ENCODE data around the gene IMMP2L.

The IMMP2L gene

DNA sequence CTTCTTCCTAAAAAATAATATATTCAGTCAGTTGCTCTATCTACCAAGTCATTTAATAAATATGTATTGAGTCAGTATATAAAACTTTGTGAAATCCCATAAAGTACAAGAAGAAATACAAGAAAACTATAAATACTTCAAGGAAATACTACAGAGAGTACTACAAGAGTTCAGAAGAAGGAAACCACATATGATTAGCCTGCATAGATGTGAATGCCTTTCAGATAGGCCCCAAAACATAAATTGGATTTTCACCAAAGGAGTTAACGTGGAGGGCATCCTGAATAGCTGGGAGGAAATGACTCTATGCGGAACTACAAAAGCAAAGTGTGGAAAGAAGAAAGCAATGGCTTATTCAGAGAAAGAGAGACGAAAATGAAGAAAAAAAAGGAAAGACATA lies 351.3 kb downstream of the IMMP2L start:
- peak; percentile 29 for DNase-seq (ENCODE audit: low spot score)

DNA sequence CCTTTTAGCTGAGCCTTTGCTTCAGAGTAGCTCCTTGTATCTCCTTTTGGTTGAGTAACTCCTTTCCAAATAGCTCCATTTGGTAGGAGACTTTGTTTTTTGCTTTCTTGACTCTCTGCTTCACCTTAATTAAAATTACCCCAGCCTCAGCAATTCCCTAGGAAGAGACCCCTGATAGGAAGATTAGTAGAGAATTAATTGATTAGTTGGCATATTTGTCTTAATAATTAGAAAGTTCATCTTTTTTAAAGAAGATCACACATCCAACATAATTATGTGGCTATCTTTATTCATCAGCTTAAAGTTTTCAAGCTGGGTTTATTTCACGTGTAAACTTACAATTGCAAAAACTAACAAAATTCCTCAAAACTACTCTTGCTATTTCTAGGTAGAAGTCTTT lies 352.2 kb downstream of the IMMP2L start:
- DNase-seq (ENCODE audit: low spot score), result no peak

DNA sequence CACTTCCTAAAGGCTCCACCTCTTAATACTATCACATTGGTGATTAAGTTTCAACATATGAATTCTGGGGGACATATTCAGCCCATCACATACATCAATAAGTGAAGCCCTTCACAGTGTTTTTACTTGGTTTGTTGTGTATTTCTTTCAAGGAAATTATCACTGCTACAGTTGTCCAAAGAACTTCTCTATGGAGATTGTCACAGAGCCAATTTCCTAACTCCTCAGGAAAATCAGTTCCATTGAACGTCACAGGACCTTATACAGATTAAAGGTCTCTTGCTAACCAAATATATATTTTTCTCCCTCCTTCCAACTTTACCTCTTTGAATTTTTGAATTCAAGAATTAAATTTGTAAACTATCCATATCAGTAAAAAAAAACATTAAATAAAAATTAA lies 357.0 kb downstream of the IMMP2L start:
- DNase-seq (ENCODE audit: low spot score), result no peak

DNA sequence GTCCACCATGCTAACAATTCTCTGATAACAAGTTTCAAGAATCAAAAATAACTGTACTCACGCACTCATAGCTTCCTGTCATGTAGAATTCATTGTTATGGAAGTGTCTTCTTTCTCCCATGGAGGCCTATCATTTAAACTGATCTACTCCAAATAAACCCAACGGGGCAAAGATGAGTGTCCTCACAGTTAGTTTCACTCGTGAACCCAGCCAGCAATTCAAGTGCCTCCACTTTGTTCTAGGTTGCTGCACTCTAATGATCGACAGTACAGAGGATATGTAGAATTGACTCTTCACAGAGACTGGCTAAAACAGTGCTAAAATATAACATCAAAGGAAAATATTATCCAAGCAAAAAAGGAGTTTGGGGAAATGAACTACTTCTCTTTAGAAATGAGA lies 360.0 kb downstream of the IMMP2L start:
- no peak for DNase-seq (ENCODE audit: low spot score)

DNA sequence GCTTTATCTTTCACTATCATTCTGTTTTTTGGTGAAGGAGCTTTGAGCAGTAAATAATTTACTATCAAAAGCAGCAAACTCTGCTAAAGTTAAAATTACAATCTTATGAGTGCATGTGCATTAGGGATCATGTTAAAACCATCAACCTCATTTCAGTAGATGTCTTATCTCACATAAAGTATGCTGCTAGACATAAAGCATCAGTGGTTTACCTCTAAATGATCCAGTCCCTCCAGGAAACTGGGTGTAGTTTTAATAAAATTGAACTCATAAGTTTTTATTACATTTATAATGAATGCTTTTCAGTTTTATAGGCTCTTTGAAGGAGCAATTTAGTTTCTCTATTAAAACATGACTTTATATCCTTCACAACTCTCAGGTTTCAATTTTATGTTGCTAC lies 362.6 kb downstream of the IMMP2L start:
- DNase-seq (ENCODE audit: low spot score), result no peak

DNA sequence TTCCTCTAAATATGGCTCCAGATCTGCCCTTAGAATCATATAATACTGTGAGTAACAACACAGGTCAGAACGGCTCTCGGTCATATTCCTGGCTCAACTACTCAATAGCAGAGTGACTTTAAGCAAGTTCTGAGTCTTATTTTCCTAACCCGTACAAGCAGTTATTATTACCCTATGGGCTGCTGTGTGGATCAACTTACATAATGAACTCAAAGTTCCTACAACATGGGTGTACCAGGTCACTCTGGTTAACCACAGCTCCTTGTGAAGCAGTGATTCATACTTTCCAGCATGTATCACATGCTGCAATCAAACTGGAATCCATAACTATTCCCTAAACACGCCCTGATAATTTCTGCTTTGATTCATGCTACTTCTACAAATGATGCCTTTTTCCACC lies 364.0 kb downstream of the IMMP2L start:
- peak; percentile 55 for DNase-seq (ENCODE audit: low spot score)

DNA sequence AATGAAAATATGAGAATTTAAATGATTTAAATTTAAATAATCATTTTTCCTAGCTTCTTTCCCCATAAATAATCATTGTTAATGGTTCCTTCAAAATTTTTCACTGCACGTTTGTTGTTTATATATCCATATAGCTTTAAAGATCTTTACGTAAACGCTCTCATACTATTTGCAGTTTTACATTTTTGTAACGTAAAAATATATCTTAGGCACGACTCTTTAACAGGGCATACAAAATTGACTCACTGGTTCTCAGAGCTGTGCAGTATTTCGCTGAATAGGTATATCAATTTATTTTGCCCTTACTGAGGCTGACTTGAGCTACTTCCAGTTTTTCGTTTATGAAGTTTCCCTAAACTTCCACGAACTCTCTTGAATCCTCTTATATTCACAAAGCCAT lies 365.6 kb downstream of the IMMP2L start:
- no peak for DNase-seq (ENCODE audit: low spot score)

DNA sequence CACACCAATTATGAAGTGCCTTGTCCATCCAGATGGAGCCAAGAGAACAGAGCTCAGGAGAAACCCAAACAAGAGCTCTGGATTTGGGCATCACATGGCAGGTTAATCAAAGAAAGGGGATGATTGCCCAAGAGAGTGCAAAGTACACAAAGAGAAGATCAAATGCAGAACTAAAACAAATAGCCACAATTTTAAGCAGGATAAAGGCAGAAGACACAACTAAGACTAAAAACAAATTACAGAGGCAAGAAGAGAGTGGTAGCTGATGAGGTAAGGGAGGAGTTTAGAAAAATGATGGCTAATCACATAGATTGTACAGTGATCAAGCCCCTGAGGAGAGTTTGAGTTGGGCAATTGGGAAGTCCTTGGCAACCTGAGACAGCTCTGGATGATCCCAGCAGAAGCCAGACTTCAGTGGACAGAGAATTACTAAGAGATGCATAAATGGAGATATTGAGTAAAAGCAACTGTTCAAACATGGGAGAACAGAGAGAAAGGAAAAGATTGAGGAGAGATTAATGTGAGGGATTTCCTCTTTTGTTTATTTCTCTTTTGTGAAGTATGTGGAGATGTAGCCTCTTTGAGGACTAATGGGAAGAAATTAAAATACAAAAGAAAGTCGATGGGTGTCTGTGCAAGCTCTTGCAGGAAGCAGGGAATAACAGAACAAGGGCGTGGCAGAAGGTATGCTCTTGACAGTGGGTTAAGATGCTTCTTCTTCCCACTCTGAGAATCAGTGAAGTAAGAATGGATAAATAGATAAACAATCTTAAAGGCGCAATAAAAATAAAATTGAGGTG lies 369.5 kb downstream of the IMMP2L start:
- DNase-seq (ENCODE audit: low spot score), result no peak

DNA sequence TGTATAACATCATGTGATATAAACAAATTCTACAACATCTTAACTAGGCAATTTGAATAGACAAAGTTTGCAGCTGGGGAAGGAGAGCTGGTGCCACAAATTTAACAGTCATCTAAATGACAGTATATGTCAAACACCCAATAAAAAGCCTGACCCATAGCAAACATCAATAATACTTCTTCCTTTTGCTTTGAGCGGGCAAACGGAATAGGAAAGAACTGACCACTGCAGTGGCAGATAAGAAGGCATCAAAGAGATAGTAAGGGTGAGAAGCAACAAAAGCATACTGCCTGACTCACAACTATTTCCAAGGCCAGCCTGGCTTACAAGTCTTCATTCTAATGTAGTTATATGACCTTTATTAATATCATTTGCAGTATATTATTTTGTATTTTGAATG lies 371.5 kb downstream of the IMMP2L start:
- no peak for DNase-seq (ENCODE audit: low spot score)

DNA sequence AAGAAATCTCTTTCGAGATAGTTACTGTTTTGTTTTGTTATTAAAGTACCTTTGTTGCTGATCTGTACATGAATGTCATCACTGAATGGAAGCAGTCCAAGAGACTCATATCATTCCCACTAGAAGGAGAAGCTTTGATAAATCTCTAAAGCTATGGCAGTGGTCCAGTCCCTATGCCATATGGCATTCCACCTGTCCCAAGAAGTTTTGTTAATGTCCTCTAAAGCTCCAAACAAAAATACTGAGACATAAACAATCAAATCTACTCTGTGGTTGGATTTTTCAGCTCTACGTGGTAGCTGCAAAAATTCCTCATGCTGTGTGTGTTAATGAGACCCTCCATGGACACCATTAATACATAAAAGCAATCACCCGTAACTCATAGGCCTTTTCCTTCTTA lies 377.3 kb downstream of the IMMP2L start:
- DNase-seq (ENCODE audit: low spot score), result no peak

DNA sequence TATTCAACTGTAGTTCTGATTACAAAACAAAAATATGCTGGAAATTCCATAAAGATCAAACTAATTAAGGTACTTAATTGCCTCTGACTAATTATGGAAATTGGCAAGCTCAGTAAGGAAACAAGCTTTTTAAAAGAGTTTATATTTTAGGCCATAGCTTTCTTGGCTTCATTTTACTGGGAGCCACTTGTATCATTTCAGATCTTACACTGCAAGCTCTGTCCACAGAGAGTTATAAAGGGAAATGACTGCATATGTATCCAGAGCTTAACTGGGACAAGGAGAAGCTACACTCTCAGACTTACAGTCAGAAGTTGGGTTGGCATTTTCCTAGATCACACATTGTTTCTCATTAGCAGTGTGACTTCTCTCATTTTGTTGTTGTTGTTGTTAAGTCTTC lies 379.0 kb downstream of the IMMP2L start:
- DNase-seq (ENCODE audit: low spot score), result no peak

DNA sequence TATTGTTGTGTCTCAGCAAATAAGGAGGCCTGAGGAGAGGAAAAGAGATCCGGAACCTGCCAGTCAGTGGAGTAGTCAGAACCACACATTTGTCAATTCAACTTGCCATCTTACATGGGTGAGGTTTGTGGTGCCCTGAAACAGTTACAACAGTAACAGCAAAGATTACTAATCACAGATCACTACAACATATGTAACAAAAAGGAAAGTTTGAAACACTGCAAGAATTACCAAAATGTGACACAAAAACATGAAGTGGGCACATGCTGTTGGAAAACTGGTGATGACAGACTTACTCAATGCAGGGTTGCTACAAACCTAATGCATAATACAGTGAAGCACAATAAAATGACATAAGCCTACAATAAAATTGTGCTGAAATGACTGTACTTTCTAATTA lies 382.0 kb downstream of the IMMP2L start:
- no peak for DNase-seq (ENCODE audit: low spot score)

DNA sequence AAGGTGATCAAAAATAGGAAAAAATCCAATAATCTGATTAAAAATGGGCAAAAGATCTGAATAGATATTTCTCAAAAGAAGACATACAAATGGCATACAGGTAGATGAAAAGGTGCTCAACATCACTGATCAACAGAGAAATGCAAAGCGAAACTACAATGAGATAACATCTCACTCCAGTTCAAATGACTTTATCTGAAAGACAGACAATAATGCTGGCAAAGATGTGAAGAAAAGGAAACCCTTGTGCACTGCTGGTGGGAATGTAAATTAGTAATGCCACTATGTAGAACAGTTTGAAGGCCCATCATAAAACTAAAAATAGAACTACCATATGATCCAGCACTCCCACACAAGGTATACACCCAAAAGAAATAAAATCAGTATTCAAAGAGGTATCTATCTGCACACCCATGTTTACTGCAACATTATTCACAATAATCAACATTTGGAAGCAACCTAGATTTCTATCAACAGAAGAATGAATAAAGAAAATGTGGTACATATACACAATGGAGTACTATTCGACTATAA lies 386.3 kb downstream of the IMMP2L start:
- no peak for DNase-seq (ENCODE audit: low spot score)

DNA sequence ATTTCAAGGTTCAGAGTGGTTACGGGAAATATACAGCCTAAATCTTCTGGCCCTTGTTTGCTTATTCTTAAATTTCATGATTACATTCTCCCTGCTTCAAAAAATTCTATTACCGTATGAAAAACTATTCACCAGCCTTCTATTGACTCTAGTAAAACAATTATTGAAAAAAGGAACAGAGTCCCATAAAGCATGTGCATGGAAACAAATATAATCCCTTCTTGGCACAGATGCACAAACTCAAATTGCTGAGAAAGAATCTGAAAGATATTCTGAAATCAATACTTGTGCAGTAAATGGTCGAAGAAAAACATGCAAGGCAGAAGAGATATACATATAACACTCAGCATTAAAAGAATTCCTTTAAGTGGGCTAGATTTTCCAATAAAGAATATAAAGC lies 387.8 kb downstream of the IMMP2L start:
- DNase-seq (ENCODE audit: low spot score), result no peak

DNA sequence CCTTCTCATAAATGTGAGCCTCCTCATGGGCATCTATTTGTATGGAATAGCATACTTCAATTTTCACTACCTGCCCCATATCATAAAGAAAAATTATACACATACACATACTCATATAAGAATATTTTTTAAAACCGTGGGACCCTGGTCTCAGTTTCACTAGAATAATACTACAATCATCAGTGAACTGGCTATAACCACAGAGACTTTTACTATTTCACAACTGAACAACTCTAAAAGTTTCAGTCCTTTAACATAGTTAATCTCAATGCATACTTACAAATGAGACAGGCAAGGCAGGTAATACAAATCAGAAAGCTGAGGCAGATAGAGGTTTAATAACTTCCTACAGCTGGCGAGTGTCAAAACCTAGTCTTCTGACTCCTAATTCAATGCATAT lies 388.3 kb downstream of the IMMP2L start:
- no peak for DNase-seq (ENCODE audit: low spot score)

DNA sequence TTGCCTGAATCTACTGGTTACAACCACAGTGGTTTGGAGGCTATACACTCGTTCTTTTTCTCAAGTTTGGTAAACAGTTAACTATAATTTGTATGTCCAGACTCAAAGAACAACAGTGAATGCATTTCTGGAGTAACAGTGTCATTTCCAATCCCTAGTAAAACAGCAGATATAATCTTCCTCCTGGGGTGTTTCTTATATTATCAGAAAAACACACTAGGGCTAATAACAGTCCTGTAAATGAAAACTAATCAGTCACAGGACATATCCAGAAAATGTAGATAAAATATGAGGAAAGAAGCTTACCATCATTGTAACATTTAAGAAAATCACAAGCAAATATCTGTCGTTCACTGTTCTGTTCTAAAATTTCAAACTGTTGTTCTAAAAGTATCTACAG lies 388.8 kb downstream of the IMMP2L start:
- no peak for DNase-seq (ENCODE audit: low spot score)

DNA sequence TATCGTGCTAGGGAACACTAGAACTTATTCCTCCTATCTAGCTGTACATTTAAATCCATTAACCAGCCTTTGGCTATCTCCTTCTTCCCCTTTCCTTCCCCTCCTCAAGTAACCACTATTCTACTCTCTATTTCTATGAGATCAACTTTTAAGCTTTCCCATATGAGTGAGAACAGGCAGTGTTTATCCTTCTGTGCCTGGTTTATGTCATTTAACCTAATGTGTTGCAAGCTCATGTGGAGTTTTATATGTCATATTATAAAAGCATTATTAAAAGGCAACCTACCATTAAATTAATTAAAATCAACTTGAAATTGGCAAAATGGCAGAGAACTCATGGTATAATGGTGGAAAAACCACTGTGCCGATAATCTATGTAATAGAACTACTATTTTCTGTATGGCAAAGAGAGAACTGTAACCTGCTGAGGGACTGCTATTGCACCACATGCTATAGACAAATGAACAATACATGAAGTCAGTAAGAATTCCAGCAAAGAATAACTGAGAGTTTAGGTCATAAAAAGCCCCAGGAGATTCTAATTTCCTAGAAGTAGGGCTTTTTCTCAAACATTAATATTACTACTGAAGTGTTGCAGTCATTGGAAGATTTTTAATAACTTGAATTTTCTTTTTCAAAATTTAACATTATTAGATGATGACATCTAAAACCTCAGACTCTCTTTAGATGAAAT lies 389.6 kb downstream of the IMMP2L start:
- no peak for DNase-seq (ENCODE audit: low spot score)

DNA sequence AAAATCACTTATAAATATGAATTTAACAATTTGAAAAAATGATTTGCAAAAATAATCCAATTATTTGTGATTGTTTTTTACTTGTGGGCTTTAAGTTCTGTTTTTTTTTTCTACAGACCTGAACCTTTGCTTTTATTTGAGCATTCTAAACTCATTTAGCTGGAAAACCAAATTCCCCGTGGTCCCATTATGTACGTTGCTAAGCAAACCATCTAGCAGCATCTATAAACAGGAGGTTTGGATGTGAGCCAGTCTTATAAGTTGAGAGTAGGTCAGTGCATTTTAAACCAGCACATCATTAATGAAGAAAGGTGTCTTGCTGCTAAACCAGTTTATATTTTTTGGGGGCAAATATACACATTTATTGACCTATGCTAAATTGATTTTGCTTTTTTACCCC lies 394.1 kb downstream of the IMMP2L start:
- DNase-seq (ENCODE audit: low spot score), result no peak

DNA sequence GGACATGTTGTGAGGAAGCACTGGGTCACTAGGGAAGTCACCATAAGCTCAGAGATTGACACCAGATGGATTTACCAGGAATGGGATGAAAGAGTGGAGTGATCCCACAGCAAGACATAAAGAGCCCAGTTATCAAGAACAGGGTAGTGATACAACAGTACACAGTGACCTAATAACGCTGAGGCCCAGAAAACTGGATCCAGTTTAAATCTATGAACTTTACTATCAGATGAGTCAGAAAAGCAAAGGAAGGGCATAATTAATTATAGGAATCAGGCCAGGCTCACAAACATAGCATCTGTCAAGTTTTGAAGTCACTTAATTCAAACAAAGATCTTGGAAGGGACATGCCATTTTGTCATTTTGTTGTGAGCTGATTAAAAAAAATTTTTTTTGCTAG lies 397.9 kb downstream of the IMMP2L start:
- no peak for DNase-seq (ENCODE audit: low spot score)

DNA sequence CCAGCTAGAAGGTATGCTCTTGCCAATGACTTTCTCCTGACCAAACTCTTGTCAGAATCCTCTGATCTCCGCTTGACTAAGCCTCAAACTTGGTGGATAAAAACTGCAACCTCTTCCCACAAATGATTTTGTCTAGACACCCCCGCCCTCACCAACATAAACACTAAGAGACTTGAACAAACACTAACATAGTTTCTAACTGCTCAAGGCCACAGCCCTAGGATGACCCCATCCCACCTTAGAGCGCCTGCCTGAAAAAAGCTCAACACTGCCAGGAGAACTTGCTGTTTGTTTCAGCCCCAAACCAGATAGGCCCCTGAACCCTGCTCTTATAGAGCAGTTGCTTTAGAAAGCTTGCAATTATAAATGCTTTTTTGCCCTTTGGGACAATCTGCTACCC lies 399.6 kb downstream of the IMMP2L start:
- no peak for DNase-seq (ENCODE audit: low spot score)

DNA sequence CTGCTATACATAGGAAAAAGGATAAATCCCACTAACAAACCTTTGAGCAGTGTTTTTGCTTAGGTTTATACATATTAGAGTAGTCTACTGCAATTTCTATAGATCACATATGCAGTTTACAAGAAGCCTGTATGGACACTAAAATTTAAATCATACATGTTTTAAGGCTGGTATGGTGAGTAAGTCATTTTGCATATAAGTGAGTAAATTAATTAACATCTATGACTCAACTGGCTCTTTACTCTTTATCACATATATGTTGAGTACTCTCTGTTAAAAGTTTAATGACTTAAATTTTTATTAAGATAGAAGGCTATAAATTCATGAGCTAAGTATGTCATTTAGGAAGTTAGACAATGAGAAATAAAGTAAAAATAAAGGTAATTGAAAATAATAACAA lies 402.0 kb downstream of the IMMP2L start:
- no peak for DNase-seq (ENCODE audit: low spot score)

DNA sequence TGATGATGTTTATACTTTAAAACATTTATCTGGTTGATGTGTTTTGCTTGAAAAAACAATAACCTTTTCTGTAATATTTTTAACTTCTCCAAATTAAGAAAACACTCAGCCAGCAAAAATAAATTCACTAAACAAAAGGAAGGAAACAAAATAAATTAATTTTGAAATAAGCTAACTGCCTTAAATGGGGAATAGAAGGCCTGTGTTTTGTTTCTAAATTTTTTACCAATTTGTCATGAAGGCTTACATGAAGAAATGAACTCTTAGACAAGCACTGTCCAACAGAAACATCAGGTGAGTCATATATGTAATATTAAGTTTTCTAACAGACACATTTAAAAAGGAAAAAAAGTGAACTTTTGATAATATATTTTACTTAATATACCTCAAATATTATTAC lies 402.9 kb downstream of the IMMP2L start:
- DNase-seq (ENCODE audit: low spot score), result peak; percentile 4

DNA sequence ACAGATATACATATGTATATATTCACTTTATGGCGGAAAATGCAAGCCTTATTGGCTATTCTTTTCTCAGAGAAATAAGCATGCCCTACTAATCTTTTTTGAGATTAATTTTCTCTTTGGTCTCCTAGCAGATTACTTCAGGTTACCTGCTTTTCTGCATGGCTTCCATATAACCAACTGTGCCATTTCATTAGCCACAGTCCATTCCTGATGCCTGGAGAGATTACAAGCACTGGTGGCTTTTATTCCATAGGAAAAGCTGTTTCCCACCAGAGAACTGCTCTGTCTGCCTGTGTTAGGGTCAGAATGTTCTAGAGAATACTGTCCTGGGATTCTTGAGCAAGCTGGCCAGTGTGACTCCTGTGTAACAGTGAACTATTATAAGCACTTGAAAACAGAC lies 411.6 kb downstream of the IMMP2L start:
- no peak for DNase-seq (ENCODE audit: low spot score)
